Neural progenitor cell (in vitro differentiated cells): ENCODE results near the gene TBC1D10A. TPM values are rescaled to one million over a fixed set of nuclear protein-coding genes. Genes with fewer than 3 reads are reported as not detected.

Experiments
- DNase-seq: peaks from one replicate; pipeline ENCODE4 v3.0.0-alpha.2; 2016; ENCODE audit warnings: low spot score
- H2AFZ ChIP-seq: fragments of 200-600 bp; sonication (generic); replicated peaks from 2 replicates; pipeline ENCODE4 v1.6.1; 2016; ENCODE audit warnings: antibody characterized with exemption
- H3F3A ChIP-seq: fragments of 200-600 bp; sonication (generic); 2 replicates; pipeline ENCODE4 v1.6.1; 2016; ENCODE audit warnings: antibody characterized with exemption, low read depth
- H3K27ac ChIP-seq: fragments of 200-600 bp; sonication (generic); 2 replicates; pipeline ENCODE4 v1.5.1; 2016; ENCODE audit warnings: mild to moderate bottlenecking
- H3K27me3 ChIP-seq: fragments of 200-600 bp; sonication (generic); 2 replicates; pipeline ENCODE4 v1.6.1; 2016; ENCODE audit warnings: mild to moderate bottlenecking, moderate library complexity
- H3K36me3 ChIP-seq: fragments of 200-600 bp; sonication (generic); 2 replicates; pipeline ENCODE4 v1.5.1; 2016
- H3K4me1 ChIP-seq: fragments of 200-600 bp; sonication (generic); 2 replicates; pipeline ENCODE4 v1.6.1; 2016; ENCODE audit warnings: mixed run types
- H3K4me2 ChIP-seq: fragments of 200-600 bp; sonication (generic); 2 replicates; pipeline ENCODE4 v1.6.1; 2016
- H3K4me3 ChIP-seq: fragments of 200-600 bp; sonication (generic); 2 replicates; pipeline ENCODE4 v1.5.1; 2016
- H3K79me2 ChIP-seq: fragments of 200-600 bp; sonication (generic); 2 replicates; pipeline ENCODE4 v1.6.1; 2016; ENCODE audit warnings: low read depth
- H3K9ac ChIP-seq: fragments of 200-600 bp; sonication (generic); 2 replicates; pipeline ENCODE4 v1.6.1; 2016
- H3K9me3 ChIP-seq: fragments of 200-600 bp; sonication (generic); 2 replicates; pipeline ENCODE4 v1.5.1; 2016; ENCODE audit warnings: low read depth
- H4K20me1 ChIP-seq: fragments of 200-600 bp; sonication (generic); 2 replicates; pipeline ENCODE4 v1.6.1; 2016; ENCODE audit warnings: low read depth
- H3K27ac Mint-ChIP-seq: 3 replicates; pipeline ENCODE4 v1.8.0; 2021; ENCODE audit warnings: mixed read lengths
- H3K27me3 Mint-ChIP-seq: 2 replicates; pipeline ENCODE4 v1.8.0; 2022; ENCODE audit warnings: low read depth, mild to moderate bottlenecking, inconsistent platforms, moderate library complexity, mixed read lengths; ENCODE audit not compliant: insufficient read depth
- H3K36me3 Mint-ChIP-seq: 3 replicates; pipeline ENCODE4 v1.8.0; 2021; ENCODE audit warnings: mixed read lengths
- H3K4me1 Mint-ChIP-seq: 3 replicates; pipeline ENCODE4 v1.8.0; 2021; ENCODE audit warnings: mixed read lengths
- H3K4me3 Mint-ChIP-seq: 3 replicates; pipeline ENCODE4 v1.8.0; 2021; ENCODE audit warnings: mild to moderate bottlenecking, moderate library complexity, mixed read lengths
- H3K9me3 Mint-ChIP-seq: 3 replicates; pipeline ENCODE4 v1.8.0; 2020; ENCODE audit warnings: mixed read lengths
- CTCF ChIP-seq: fragments of 200-600 bp; sonication (generic); IDR thresholded peaks from 2 replicates; pipeline ENCODE4 v1.5.1; 2017; ENCODE audit warnings: antibody characterized with exemption, mild to moderate bottlenecking
- EZH2 ChIP-seq: fragments of 200-600 bp; sonication (generic); IDR thresholded peaks from 2 replicates; pipeline ENCODE4 v1.6.1; 2017; ENCODE audit warnings: antibody characterized with exemption, mild to moderate bottlenecking, moderate library complexity
- EZH2phosphoT487 ChIP-seq: fragments of 200-600 bp; sonication (generic); IDR thresholded peaks from 2 replicates; pipeline ENCODE4 v1.6.1; 2017; ENCODE audit warnings: antibody characterized with exemption
- total RNA-seq: library from RNA; depleted of rRNA; stranded (reverse); fragments of >200 nt; gene quantifications from 2 replicates; pipeline ENCODE4 v1.2.3, GENCODE V29; 2015; ENCODE audit warnings: low replicate concordance

TBC1D10A gene
- total RNA-seq, 1 donor from 2014 or later, result 6.2 TPM

- Histone ChIP-seq H4K20me1 (peaks cover 15% of the 10 kb centered on the region), H3K9ac (no peak overlapping the region), H3K36me3 (no peaks in the 10 kb centered on the region), H3F3A (no peaks in the 10 kb centered on the region), H3K4me3 (no peak overlapping the region), H3K27ac (no peak overlapping the region), H2AFZ (no peak overlapping the region), H3K9me3 (no peaks in the 10 kb centered on the region), H3K79me2 (no peaks in the 10 kb centered on the region), H3K4me1 (no peaks in the 10 kb centered on the region), H3K27me3 (no peaks in the 10 kb centered on the region), H3K4me2 (no peak overlapping the region)
- H3K27me3 Mint-ChIP-seq, result peaks cover 2% of the 10 kb centered on the region
- H3K27ac Mint-ChIP-seq, result no peak overlapping the region
- no peak for DNase-seq
- H3K4me1 Mint-ChIP-seq, result peaks cover 4% of the 10 kb centered on the region
- H3K4me3 Mint-ChIP-seq, result no peak overlapping the region
- TF ChIP-seq EZH2phosphoT487 (no peak), CTCF (no peak), EZH2 (no peak)
- no peaks in the 10 kb centered on the region for H3K9me3 Mint-ChIP-seq
- H3K36me3 Mint-ChIP-seq, result no peaks in the 10 kb centered on the region
These were observed 13.0 kb downstream of the TBC1D10A start for GRCh38 chr22:30313527-30314363.

GRCh38 chr22:30312053-30312452, 14.7 kb downstream of the TBC1D10A start:
- TF ChIP-seq EZH2, result no peak
- no peaks in the 10 kb centered on the region for H3K27me3 ChIP-seq
- no peaks in the 10 kb centered on the region for H3K79me2 ChIP-seq
- no peak overlapping the region for H2AFZ ChIP-seq
- no peaks in the 10 kb centered on the region for H3K9me3 ChIP-seq
- Mint-ChIP-seq H3K36me3 (no peaks in the 10 kb centered on the region), H3K4me3 (no peak overlapping the region), H3K27me3 (peaks cover 2% of the 10 kb centered on the region), H3K4me1 (peaks cover 6% of the 10 kb centered on the region), H3K27ac (no peak overlapping the region), H3K9me3 (no peaks in the 10 kb centered on the region)
- H3K36me3 ChIP-seq, result no peaks in the 10 kb centered on the region
- no peaks in the 10 kb centered on the region for H3K4me1 ChIP-seq
- no peak for DNase-seq
- H3K4me3 ChIP-seq, result no peak overlapping the region
- H3K9ac ChIP-seq, result no peak overlapping the region
- no peak overlapping the region for H3K27ac ChIP-seq
- no peak overlapping the region for H3K4me2 ChIP-seq
- H3F3A ChIP-seq, result no peaks in the 10 kb centered on the region
- H4K20me1 ChIP-seq, result peaks cover 6% of the 10 kb centered on the region

GRCh38 chr22:30310881-30311771, 15.6 kb downstream of the TBC1D10A start:
- Mint-ChIP-seq H3K9me3 (no peaks in the 10 kb centered on the region), H3K4me1 (peaks cover 6% of the 10 kb centered on the region), H3K36me3 (no peaks in the 10 kb centered on the region), H3K27me3 (peaks cover 2% of the 10 kb centered on the region), H3K4me3 (no peak overlapping the region), H3K27ac (no peak overlapping the region)
- no peaks in the 10 kb centered on the region for H3K27me3 ChIP-seq
- H3K9ac ChIP-seq, result no peak overlapping the region
- H3K4me1 ChIP-seq, result no peaks in the 10 kb centered on the region
- DNase-seq, result no peak
- no peak overlapping the region for H2AFZ ChIP-seq
- no peak overlapping the region for H3K4me2 ChIP-seq
- H3K36me3 ChIP-seq, result no peaks in the 10 kb centered on the region
- no peaks in the 10 kb centered on the region for H3K9me3 ChIP-seq
- no peak for TF ChIP-seq EZH2
- TF ChIP-seq EZH2phosphoT487, result no peak
- TF ChIP-seq CTCF, result no peak
- H3K79me2 ChIP-seq, result no peaks in the 10 kb centered on the region
- no peaks in the 10 kb centered on the region for H4K20me1 ChIP-seq
- H3K27ac ChIP-seq, result no peak overlapping the region
- no peaks in the 10 kb centered on the region for H3F3A ChIP-seq
- no peak overlapping the region for H3K4me3 ChIP-seq
